Cerebellar nuclear complex (tissue), 1 donor: ENCODE data around the gene MYCN.
"Not testable (repeated sequence)": the region's sequence is repeated elsewhere in the genome, so short reads cannot be mapped to it uniquely, and the experiment has no call there.

Source experiments
- DNase-seq, 2 experiments: peaks; one replicate each; lab custom pipeline; 2025; lab: John Stamatoyannopoulos, UW

The MYCN gene

DNA sequence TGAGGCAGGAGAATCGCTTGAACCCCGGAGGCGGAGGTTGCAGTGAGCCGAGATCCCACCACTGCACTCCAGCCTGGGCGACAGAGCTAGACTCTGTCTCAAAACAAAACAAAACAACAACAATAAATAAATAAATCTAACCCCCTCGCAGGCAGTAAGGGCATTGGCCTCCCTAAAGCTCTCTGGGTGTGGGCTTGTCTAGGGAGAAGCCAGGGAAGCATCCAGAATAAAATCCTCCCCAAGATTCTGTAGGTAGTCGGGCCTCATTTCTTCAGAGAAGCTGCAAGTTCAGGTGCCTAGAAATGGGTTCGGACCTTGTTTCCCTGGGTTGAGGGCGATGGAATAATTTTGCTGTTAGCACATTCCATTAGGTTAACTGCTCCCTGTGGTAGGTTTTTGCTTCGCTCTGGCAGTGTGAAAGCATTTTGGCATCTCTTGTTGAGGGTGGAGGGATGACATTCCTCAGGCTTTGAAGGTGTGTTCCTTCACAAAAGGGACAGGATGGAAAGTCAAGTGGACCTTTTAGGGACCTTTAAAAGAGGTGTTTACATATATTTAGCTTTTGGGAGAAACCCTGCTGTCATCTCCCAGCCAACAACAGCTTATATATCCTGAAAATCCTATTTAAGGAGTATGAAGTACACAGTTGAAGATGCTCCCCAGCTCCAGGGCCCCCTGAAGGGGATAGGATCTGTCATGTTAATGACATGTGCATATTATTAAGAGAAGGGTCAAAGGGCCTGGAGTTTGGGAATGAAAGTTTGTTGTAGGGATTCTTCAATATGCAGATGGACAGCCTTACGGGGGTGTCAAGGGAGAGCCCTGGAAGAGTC, 17.7 kb downstream of the MYCN start:
- DNase-seq, result no peak

DNA sequence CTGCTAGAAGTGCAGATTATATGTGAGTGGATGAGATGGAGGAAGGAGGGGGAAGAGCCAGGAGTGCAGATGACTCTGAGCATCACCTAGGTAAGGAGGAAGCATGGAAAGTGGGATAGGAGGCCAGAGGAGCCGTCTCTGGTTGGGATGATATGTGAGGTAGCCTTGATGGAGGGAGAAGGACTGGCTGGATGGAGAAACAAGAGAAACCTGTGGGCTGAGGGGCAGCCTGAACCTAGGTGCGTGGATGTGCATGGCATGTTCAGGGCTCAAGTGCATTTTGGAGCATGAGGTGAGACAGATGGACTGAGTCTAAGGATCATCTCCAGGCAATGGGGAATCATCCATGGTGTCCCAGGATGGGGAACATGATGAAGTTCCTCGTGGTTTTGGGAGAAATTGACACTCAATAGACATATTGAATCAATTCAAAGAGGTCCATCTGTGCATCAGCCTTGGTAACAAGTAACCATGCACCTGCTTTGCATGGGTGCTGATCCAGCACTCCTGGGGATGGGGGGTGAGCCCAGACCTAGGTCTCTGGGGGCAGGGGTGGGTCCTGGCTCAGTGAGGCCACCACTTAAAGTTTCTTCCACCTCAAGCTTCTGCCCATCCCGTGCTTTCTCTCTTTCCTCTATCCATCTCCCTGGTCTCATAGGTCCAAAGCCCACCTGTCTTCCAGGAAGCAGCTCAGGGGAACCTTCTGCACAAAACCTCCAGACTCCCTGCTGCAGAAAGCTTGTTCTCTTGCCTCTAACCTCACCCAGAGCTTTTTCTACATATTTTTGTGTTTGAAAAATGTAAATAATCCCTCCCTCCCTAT, 19.2 kb downstream of the MYCN start:
- DNase-seq, result no peak

DNA sequence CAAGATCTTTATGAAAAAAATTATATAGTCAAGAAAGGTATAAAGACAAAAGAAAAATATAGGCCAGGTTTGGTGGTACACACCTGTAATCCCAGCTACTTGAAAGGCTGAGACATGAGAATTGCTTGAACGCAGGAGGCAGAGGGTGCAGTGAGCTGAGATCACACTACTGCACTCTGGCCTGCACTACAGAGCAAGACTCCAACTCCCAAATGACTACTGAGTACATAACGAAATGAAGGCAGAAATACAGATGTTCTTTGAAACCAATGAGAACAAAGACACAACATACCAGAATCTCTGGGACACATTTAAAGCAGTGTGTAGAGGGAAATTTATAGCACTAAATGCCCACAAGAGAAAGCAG, 19.8 kb downstream of the MYCN start:
- not testable (repeated sequence) for DNase-seq

DNA sequence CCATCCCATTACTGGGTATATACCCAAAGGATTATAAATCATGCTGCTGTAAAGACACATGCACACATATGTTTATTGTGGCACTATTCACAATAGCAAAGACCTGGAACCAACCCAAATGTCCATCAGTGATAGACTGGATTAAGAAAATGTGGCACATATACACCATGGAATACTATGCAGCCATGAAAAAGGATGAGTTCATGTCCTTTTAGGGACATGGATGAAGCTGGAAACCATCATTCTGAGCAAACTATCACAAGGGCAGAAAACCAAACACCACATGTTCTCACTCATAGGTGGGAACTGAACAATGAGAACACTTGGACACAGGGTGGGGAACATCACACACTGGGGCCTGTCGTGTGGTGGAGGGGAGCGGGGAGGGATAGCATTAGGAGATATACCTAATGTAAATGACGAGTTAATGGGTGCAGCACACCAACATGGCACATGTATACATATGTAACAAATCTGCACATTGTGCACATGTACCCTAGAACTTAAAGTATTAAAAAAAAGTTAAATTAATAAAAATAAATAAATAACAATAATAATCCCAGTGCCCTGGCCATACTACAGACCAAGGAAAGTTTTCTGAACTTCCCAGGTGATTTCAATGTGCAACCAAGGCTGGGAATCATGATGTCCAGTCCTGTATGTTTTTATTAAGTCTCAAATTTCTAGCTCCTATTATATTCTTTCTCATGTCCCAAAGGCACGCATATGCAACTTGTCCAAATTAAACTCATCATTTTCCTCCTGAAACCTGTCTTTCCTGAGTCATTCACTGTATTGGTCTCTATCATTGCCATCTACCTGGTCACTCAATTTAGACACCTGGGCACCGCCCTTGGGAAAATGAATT, 23.0 kb downstream of the MYCN start:
- DNase-seq, result not testable (repeated sequence)

DNA sequence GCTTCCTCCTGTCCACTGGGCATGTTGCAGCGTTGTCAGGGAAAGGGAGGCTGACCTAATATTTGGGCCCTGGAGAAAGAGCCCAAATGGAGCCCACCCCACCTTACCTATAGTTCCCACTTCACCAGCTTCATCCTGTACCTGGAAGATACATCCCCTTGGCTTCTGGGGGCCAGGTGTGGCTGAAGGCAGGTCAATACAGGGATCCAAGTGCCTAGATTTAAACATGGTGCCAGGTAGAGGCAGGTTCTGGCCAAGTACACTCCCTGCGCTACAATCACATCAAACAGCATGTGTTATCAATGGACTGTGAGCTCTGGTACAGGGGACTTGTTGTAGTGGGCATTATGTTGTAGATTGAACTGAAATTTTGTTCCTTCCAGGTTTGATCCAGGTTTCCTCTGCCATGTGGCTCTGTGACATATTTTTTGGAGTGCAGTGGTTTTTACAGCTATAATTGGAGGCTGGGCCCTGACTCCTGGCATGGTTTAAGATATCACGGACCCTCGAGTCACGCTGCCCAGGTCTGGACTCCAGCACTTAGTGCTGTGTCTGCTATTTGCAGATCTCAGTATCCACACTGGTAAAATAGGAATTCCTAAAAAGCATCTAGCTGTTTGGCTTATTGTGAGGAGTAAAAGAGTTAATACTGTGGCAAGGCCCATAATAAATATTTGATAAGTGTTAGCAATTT, 23.8 kb downstream of the MYCN start:
- no peak for DNase-seq

DNA sequence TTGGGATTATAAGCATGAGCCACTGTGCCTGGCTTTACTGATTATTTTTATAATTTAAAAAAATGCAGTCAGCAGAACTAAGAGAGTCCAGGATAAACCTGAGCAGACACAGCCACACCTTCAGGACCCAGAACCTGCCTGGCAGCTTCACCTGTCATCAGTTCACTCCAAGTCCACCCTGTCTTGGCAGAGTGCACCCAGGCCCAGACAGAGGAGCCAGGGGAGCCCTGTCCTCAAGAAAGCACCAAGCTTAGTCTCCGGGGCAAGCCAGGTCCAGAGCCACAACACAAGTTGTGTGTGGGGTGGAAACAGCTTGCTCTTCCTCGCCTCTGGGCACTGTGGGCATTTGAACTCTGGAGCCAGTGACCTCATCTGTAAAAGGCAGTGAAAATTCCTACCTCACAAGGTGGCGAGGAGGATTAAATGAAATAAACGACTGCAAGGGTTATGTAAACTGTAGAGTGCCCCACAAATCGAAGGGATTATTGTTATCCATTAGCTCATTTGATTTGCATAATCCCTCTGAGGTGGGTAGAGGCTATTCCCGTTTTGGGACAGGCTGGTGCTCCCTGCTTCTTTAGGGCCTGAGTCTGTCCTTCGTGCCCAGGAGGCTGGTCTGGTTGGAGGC, 24.7 kb downstream of the MYCN start:
- DNase-seq, result no peak

DNA sequence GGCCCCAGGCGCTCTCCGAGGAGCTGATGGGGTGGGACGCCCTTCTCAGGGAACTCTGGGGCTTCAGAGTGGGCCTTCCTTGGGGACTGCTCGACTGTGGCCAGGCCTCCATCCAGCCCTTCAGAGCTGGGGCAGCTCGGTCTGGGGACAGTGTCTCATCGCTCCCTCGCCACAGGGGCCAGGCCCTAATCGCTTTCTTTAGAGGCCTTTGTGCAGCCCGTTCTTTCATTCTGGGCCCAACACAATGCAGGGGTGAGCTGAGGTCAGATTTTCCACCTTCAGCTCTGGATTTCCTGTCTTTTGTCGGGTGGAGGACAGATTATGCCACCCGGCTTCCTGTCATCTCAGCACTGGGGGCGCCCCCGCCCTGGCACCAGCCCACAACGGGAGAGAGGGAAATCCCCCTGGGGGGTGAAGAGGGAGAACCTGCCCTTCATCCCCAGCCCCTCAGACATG, 25.2 kb downstream of the MYCN start:
- no peak for DNase-seq

DNA sequence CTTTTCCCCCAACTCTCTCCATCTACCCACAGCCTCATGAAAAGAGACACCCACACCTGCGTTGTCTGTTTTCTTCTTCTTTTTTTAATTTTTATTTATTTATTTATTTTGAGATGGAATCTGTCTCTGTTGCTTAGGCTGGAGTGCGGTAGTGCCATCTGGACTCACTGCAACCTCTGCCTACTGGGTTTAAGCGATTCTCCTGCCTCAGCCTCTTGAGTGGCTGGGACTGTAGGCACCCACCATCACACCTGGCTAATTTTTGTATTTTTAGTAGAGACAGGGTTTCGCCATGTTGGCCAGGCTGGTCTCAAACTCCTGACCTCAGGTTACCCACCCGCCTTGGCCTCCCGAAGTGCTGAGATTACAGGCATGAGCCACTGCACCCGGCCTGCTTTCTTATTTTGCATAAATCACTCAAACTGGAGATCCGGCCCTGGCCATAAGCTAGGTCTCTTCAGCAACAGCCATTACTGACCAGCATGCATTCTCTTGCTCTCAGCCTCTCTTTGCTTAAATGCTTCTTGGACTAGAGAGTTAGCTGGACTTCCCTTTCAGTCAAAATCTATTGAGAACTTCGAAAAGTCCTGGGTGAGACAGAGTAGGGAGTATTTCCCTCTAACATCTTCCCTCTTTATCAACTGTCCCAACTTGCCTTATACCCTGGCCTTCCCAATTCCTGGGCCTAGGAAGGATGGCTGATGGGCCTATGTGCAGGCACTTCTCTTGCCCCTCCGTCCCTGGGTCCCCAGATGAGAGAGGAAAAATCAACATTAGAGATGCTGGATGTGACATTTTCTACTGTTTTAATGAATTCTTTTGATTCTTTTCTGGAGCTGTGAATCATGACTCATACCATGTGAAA, 27.3 kb downstream of the MYCN start:
- no peak for DNase-seq

DNA sequence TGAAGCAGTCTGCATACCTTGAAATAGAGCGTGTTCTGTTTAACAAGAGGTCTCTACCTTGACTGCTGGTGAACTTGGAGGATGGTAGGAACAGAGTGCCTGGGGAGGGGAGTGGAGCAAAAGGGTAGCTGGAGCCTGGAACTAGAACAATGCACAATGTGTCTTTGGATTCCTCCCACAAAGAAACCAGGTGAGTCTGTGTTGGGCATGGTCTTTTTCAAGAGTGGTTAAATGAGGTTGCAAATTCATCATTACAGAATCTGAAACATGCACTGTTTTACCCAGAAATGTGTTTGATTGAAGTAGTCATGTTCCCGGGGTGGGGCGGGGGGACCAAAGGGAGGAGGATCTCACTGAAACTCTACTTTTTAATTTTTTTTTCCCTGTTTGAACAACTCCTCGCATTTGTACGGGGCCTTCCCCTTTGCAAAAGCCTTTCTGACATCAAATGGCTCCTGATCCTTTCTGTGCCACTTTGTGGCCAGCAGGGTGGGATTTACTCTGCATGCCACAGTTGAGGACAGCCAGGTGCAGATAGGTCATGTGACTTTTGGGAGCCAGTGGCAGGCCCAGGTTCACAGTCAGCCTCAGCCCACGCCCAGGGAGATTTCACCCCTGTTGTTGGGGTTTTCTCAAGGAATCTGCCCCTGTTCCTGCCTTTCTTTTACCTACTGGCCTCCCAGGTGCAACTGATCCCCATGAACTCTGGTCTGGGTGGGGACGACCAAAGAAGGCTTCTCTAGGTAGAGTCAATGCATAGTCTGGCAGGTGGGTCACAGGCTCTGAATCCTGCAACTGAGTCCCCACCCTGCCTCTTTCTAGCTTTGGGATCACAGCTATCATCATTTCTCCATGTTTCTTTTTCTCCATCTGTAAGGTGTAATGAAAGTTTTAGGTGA, 28.2 kb downstream of the MYCN start:
- DNase-seq, result no peak

DNA sequence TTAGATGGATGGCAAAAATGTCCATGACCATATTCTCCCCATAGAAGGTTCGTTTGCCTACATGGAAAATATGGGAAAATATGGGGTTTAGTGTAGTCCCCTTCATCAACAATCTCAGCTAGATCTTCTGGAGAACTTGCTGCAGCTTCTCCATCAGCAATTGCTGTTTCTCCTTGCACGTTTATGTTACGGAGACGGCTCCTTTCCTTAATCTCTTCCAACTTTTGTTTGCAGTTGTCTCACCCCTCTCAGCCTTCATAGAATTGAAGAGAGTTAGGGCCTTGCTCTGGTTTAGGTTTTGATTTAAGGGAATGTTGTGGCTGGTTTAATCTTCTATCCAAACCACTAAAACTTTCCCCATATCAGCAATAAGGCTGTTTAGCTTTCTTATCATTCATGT, 28.9 kb downstream of the MYCN start:
- no peak for DNase-seq

DNA sequence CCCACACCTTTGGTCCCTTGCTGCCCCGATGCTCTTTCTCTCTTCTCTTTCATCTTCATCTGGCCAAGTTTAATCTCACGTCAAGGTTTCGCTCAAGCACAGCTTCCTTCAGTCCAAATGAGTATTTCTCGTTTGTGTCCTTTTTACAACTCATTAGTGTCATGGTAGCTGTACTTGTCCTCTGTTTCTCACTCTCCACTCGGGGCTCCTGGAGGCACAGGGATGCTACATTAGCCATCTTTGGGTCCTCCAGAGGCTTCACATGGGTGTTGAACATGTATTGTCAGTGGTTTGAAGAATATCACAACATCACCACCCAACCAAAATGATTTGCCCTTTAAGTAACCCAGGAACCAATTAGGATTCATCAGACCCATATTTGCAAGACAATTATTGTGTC, 30.4 kb downstream of the MYCN start:
- no peak for DNase-seq

DNA sequence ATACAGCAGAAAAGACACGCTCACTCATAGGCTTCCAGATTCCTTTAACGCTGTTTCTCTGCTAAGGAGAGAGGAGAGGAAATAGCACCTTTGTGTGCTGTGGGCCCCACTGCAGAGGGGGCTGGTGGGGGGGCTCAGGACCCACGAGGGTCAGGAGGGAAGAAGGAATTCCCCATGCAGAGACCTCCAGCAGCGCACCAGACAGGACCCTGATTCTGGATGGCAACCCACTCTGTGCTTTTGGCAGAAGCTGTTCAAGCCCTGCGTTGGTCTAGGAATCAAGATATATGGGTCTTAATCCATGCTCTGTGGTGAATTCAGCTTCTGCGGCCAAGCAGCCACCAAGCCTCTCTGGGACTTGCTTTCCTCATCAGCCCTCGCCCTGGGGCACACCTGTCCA, 31.0 kb downstream of the MYCN start:
- DNase-seq, result no peak

DNA sequence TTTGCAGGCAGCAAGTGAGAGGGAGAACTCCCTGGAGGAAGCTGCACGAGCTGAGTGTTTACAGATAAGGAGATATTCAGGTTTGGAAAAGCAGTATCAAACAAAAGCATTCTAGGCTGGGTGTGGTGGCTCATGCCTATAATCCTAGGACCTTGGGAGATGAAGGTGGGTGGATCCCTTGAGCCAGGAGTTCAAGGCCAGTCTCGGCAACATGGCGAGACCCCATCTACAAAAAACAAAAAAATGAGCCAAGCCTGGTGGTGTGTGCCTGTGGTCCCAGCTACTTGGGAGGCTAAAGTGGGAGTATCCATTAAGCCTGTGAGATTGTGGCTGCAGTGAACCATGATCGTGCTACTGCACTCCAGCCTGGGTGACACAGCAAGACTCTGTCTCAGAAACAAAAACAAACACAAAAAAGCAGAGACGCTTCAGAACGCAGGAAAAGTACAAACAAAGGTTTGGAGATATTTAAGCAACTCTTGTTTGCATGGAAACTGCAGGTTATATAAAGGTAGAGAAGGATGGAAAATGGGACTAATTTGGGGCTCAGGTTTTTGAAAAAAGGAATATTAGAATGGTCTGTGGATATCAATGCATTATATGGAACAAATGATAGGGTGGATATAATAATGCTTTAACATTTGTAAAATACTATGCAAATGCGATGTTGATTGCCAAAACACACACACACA, 31.6 kb downstream of the MYCN start:
- DNase-seq, result no peak

DNA sequence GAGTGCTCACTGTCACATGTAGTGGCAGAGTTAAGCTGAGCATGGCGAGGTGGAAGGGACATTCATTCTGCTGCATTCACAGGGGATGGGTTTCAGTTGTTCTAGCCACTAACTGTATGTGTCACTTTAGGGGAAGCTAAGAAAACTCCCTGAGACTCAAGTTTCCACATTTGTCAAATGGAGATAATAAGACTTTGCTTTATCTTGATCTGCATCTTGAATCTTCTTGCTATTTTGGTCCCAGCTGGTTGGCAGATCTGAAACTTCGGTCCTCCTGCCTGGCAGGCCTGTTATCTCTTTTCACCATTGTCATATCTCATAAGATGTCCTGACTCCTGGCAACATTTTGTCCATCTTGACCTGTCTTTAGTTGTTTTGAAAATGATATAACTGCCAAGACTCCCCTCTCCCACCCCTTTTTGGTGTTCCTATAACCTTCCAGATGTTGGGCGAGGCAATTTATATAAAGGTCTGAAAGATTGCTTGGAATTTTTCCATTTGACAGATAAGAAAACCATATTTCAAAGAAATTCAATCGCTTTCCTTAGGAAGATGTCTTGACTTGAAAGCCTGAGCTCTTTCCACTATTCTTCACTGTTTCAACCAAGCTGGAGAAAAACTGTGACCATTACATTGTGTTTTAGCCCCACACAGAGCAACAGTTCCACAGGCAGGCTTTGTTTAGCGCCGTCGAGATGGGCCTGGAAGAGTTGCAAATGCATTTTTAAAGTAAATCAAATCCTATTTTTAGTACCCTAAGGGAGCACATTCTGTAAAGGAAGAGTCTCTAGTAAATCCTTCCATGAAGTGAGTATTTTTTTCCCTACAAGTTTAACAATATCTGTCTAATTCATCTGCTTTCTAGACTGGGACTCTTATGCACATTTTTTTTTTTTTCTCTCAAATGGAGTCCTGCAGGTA, 33.4 kb downstream of the MYCN start:
- DNase-seq, result no peak

DNA sequence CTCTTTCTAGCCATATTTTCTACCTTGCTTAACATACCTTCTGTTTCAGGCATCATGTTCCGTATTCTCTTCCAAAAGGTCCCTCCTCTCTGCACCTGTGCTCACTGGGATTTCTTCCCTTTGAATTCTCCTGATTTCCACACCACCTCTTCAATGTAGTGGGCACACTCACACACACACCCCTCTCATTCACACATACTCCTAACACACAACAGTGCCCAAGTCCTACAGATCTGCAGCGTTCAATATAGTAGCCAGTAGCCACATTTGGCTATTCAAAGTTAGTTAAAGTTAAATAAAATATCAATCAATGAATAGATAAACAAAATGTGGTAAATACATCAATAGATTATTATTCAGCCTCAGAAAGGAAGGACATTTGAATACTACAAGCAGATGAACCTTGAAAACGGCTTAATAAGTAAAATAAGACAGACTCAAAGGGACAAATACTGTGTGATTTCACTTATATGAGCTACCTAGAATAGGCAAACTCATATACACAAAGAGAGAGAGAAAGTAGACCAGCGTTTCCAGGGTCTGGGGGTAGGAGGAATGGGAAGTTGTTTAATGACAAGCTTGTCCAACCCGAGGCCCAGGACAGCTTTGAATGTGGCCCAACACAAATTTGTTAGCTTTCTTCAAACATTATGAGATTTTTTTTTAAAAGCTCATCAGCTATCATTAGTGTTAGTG, 34.4 kb downstream of the MYCN start:
- no peak for DNase-seq

DNA sequence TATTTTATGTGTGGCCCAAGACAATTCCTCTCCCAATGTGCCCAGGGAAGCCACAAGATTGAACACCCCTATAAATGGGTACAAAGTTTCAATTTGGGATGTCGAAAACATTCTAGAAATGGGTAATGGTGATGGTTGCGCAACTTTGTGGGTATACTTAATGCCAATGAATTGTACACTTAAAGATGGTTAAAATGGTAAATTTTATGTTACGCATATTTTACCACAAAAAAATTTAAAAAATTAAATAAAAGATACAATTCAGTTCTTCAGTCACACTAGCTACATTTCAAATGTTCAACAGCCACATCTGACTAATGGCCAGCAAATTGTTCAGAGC, 34.9 kb downstream of the MYCN start:
- no peak for DNase-seq

DNA sequence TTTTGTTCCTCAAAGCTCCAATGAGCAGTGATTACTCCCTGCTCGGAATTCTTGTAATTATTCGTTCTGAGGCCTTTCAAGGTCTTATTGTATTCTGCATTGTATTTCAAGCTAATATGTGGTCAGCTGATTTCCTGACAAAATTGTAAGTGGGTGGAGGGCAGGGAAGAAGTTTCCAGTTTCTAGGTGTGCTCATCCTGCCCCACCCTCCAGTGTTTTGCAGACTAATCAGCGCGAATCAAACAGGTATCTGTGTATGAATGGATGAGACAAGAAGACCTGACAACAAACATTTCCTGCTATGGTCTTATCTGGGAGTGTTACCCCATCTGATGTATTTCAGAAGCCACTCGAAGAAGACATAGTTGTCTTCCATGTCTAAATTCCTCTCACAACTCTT, 35.3 kb downstream of the MYCN start:
- no peak for DNase-seq
